ENCODE measurements around the gene STYK1. TPM values are rescaled to one million over a fixed set of nuclear protein-coding genes. Genes with fewer than 3 reads are reported as not detected.
"Not testable (repeated sequence)": the region's sequence is repeated elsewhere in the genome, so short reads cannot be mapped to it uniquely, and the experiment has no call there.

Gene STYK1
- polyA plus RNA-seq, 3 donors from 2014 or later: 1.4 to 2.8 (median 1.8) TPM

DNA sequence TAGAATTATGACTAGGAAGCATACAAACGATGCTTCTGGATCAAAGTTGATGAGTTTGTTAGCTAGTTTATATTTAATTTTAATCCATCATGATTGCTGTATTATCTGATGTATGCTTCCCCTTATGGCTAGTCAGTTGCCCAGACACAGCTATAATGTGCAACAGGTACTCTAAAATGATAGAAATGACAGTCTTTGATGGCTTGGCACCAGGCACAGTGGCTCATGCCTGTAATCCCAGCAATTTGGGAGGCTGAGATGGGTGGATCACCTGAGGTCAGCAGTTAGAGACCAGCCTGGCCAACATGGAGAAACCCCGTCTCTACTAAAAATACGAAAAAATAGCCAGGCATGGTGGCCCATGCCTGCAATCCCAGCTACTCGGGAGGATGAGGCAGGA is 62.6 kb downstream of the STYK1 start:
- Mint-ChIP-seq H3K4me1 (peaks cover 23 to 30% of the 10 kb centered on the region in 2 donors), H3K27me3 (ENCODE audit: low read depth in 3 of 3) (peaks cover 5 to 10% (median 9%) of the 10 kb centered on the region in 3 donors), H3K36me3 (peaks cover 22 to 34% (median 27%) of the 10 kb centered on the region in 3 donors), H3K4me3 (peak overlapping the region in 1 of 5 donors; percentile 28)
- not testable (repeated sequence) for H3K9me3 Mint-ChIP-seq, H3K27ac Mint-ChIP-seq, DNase-seq

GRCh38 chr12:10610188-10610587 is 63.7 kb downstream of the STYK1 start:
- Mint-ChIP-seq H3K27me3 (ENCODE audit: low read depth in 3 of 3) (peaks cover 5 to 9% (median 9%) of the 10 kb centered on the region in 3 donors), H3K4me3 (no peak overlapping the region), H3K27ac (peak overlapping the region in 1 of 6 donors; percentile 15), H3K36me3 (peaks cover 27 to 41% (median 27%) of the 10 kb centered on the region in 3 donors), H3K4me1 (peaks cover 23 to 30% of the 10 kb centered on the region in 2 donors), H3K9me3 (no peaks in the 10 kb centered on the region)
- DNase-seq: no peak

DNA sequence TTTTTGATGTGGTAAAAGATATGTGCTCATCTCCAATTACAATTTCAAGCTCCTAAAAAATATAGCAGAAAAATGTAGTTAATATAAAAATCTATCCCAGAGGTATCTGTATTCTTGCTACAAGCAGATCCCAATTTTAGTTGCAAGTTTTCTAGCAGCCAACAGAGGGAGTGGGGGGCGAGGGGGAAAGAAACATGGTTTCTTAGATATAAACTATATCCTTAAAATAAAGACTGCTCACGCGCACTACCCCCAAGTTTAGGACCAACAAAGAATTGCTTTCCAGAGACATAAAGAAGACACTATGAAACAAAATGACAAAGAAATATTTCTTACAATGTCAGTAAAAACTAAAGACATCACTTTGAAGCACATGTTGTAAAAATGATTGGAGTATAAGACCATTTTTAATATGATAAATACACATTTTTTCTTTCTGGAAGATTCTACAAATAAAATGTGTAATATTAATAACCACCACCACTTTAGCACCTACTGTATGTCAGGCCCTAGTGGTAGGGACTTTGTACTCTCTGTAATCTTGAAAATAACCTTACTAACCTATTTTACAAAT is 65.9 kb downstream of the STYK1 start:
- Mint-ChIP-seq H3K4me3 (no peak overlapping the region), H3K36me3 (peaks cover 27 to 47% (median 29%) of the 10 kb centered on the region in 3 donors), H3K9me3 (no peaks in the 10 kb centered on the region), H3K4me1 (peaks cover 22 to 26% of the 10 kb centered on the region in 2 donors), H3K27ac (no peak overlapping the region), H3K27me3 (ENCODE audit: low read depth in 3 of 3) (peaks cover 0 to 2% (median 0%) of the 10 kb centered on the region in 3 donors)
- DNase-seq: no peak

DNA sequence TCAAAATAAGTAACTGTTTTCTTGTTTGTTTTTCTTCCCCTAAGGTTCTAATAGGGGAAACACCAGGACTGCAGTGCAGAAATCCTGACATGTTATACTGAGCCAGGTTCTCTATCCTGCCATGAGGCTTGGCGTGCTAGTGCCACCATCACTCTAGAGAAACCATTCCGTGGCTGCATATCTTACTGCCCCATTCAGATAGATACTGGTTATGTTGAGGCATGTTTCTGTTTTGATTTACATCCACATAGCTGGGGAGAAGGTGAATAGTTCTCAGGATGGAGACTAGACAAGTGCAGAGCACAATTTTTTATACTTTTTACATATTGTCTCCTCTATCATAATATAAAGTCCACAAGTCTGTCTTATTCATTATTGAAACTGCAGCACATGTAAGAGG is 72.0 kb downstream of the STYK1 start:
- no peak for DNase-seq
- Mint-ChIP-seq H3K36me3 (peaks cover 10 to 18% (median 10%) of the 10 kb centered on the region in 3 donors), H3K9me3 (no peaks in the 10 kb centered on the region), H3K27ac (peak overlapping the region in 4 of 6 donors; percentile 11 to 61 (median 20)), H3K4me3 (peak overlapping the region; percentile 46 to 79 (median 74)), H3K27me3 (ENCODE audit: low read depth in 3 of 3) (peaks cover 0 to 5% (median 0%) of the 10 kb centered on the region in 3 donors), H3K4me1 (peaks cover 40 to 43% of the 10 kb centered on the region in 2 donors)

- peaks cover 40 to 43% of the 10 kb centered on the region in 2 donors for H3K4me1 Mint-ChIP-seq
- peaks cover 10 to 22% (median 13%) of the 10 kb centered on the region in 3 donors for H3K36me3 Mint-ChIP-seq
- H3K27ac Mint-ChIP-seq: peak overlapping the region in 4 of 6 donors; percentile 13 to 74 (median 50)
- peak in 2 of 3 donors; percentile 29 to 30 for DNase-seq
- peak overlapping the region; percentile 46 to 79 (median 65) for H3K4me3 Mint-ChIP-seq
- H3K9me3 Mint-ChIP-seq: no peaks in the 10 kb centered on the region
- H3K27me3 Mint-ChIP-seq (ENCODE audit: low read depth in 3 of 3): peaks cover 0 to 5% (median 0%) of the 10 kb centered on the region in 3 donors
Observed at GRCh38 chr12:10600988-10601387, 72.9 kb downstream of the STYK1 start.

- H3K4me1 Mint-ChIP-seq: peaks cover 11 to 12% of the 10 kb centered on the region in 2 donors
- no peaks in the 10 kb centered on the region for H3K9me3 Mint-ChIP-seq
- no peak for DNase-seq
- H3K4me3 Mint-ChIP-seq: no peak overlapping the region
- H3K36me3 Mint-ChIP-seq: peaks cover 21 to 33% (median 27%) of the 10 kb centered on the region in 3 donors
- H3K27me3 Mint-ChIP-seq (ENCODE audit: low read depth in 3 of 3): no peaks in the 10 kb centered on the region
- H3K27ac Mint-ChIP-seq: no peak overlapping the region
Observed at GRCh38 chr12:10595881-10596280, 78.0 kb downstream of the STYK1 start.

- Mint-ChIP-seq H3K4me3 (no peak overlapping the region), H3K27me3 (ENCODE audit: low read depth in 3 of 3) (no peaks in the 10 kb centered on the region), H3K36me3 (peaks cover 14 to 43% (median 29%) of the 10 kb centered on the region in 3 donors), H3K27ac (no peak overlapping the region), H3K9me3 (no peaks in the 10 kb centered on the region), H3K4me1 (no peaks in the 10 kb centered on the region)
- DNase-seq: no peak
Observed at GRCh38 chr12:10590966-10591365, 82.9 kb downstream of the STYK1 start.

DNA sequence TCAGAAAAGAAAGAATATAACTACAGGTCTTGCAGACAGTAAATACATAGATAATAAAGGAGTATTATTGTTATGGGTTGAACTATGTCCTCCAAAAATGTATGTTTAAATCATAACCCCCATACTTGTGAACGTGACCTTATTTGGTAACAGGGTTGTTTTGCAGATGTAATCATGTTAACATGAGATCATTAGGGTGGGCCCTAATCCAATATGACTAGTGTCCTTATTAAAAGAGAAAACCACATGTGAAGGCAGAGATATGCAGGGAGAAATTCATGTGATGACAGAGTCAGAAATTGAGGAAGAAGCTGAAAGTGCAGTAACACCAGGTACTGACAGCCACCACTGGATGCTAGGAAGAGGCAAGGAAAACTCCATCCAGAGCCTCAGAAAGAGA is 89.4 kb downstream of the STYK1 start:
- H3K36me3 Mint-ChIP-seq: peaks cover 6 to 30% (median 7%) of the 10 kb centered on the region in 3 donors
- H3K27me3 Mint-ChIP-seq (ENCODE audit: low read depth in 3 of 3): no peaks in the 10 kb centered on the region
- H3K4me1 Mint-ChIP-seq: no peaks in the 10 kb centered on the region
- DNase-seq: no peak
- H3K27ac Mint-ChIP-seq: no peak overlapping the region
- no peak overlapping the region for H3K4me3 Mint-ChIP-seq
- peaks cover 0 to 3% (median 0%) of the 10 kb centered on the region in 6 donors for H3K9me3 Mint-ChIP-seq

DNA sequence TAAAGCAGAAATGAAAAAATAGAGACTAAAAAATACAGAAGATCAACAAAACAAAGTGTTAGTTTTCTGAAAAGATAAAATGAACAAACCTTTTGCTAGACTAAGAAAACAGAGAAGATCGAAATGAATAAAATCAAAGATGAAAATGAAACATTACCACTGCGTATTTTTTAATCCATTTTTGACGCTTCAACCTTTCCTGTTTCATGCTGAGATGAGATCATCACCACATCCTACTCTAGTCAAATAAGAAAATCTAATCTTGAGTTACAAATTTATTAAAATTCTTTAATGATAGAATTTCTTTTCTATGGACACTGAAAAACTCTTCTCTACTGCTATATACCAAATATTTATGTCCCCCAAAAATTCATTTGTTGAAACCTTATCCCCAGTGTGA is 91.1 kb downstream of the STYK1 start:
- no peaks in the 10 kb centered on the region for H3K27me3 Mint-ChIP-seq (ENCODE audit: low read depth in 3 of 3)
- H3K9me3 Mint-ChIP-seq: peaks cover 0 to 3% (median 0%) of the 10 kb centered on the region in 6 donors
- DNase-seq: no peak
- peaks cover 3 to 24% (median 6%) of the 10 kb centered on the region in 3 donors for H3K36me3 Mint-ChIP-seq
- H3K4me1 Mint-ChIP-seq: no peaks in the 10 kb centered on the region
- no peak overlapping the region for H3K27ac Mint-ChIP-seq
- H3K4me3 Mint-ChIP-seq: no peak overlapping the region

DNA sequence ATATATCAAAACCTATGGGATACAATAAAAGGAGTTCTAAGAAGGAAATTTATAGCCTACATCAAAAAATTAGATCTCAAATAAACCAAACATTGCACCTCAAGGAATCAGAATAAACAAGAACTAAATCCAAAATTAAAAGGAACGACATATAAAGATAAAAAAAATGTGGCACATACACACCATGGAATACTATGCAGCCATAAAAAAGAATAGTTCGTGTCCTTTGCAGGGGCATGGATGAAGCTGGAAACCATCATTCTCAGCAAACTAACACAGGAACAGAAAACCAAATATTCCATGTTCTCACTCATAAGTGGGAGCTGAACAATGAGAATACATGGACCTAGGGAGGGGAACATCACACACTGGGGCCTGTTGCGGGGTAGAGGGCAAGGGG is 91.7 kb downstream of the STYK1 start:
- peaks cover 0 to 21% (median 6%) of the 10 kb centered on the region in 3 donors for H3K36me3 Mint-ChIP-seq
- H3K4me1 Mint-ChIP-seq; H3K27me3 Mint-ChIP-seq (ENCODE audit: low read depth in 3 of 3); H3K9me3 Mint-ChIP-seq; DNase-seq; H3K4me3 Mint-ChIP-seq: not testable (repeated sequence)
- H3K27ac Mint-ChIP-seq: peak overlapping the region in 1 of 6 donors; percentile 60

GRCh38 chr12:10574307-10574706 is 99.5 kb downstream of the STYK1 start:
- Mint-ChIP-seq H3K27ac (no peak overlapping the region), H3K27me3 (ENCODE audit: low read depth in 3 of 3) (peaks cover 2 to 6% (median 2%) of the 10 kb centered on the region in 3 donors), H3K4me1 (no peaks in the 10 kb centered on the region), H3K4me3 (no peak overlapping the region), H3K36me3 (no peaks in the 10 kb centered on the region), H3K9me3 (peaks cover 0 to 4% (median 0%) of the 10 kb centered on the region in 6 donors)
- DNase-seq: no peak

DNA sequence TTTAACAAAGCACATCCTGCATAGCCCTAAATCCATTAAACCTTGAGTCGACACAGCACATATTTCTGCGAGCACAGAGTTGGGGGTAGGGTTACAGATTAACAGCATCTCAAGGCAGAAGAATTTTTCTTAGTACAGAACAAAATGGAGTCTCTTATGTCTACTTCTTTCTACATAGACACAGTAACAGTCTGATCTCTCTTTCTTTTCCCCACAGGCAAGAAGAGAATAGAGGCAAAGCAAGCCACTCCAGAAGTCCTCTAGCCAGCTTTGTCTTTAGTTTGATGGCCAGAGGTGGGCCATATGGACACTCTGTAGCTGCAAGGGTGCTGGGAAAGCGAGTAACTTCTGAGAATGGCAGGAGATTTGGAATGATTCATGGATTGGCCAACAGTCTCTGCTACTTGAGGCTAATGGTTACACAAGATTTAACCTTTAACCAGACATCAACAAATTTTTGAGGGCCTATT is 101.8 kb downstream of the STYK1 start:
- H3K27me3 Mint-ChIP-seq (ENCODE audit: low read depth in 3 of 3); H3K4me3 Mint-ChIP-seq; H3K27ac Mint-ChIP-seq; H3K9me3 Mint-ChIP-seq; DNase-seq; H3K36me3 Mint-ChIP-seq; H3K4me1 Mint-ChIP-seq: not testable (repeated sequence)

DNA sequence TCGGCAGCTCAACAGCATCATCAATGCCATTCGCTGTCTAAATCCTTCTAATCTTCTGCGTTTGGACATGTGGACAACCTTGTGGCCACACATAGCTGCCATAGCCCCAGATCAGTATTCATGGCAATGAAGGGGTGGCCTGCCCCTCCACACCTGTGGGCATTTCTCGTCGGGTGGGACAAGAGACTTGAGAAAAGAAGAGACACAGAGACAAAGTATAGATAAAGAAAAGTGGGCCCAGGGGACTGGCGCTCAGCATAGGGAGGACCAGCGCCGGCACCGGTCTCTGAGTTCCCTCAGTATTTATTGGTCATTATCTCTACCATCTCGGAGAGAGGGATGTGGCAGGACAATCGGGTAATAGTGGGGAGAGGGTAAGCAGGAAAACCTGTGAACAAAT is 102.7 kb downstream of the STYK1 start:
- H3K27ac Mint-ChIP-seq: no peak overlapping the region
- no peaks in the 10 kb centered on the region for H3K36me3 Mint-ChIP-seq
- no peaks in the 10 kb centered on the region for H3K4me1 Mint-ChIP-seq
- H3K4me3 Mint-ChIP-seq: no peak overlapping the region
- peaks cover 0 to 4% (median 0%) of the 10 kb centered on the region in 6 donors for H3K9me3 Mint-ChIP-seq
- DNase-seq: no peak
- H3K27me3 Mint-ChIP-seq (ENCODE audit: low read depth in 3 of 3): peaks cover 2 to 7% (median 6%) of the 10 kb centered on the region in 3 donors
